ENCODE data around the gene ARMC6. TPM values are rescaled to one million over a fixed set of nuclear protein-coding genes. Genes with fewer than 3 reads are reported as not detected.

Gene ARMC6
- total and polyA plus RNA-seq, 4 donors = 23.9 to 38.3 (median 29.9) TPM

- no peak for TF ChIP-seq MAX (IDR thresholded peaks at IDR 0.05)
- no peak for TF ChIP-seq JUND (IDR thresholded peaks at IDR 0.05)
- TF ChIP-seq ZBTB33 (IDR thresholded peaks at IDR 0.05) = no peak
- 96% methylated on average over 8 of the region's 8 CpGs for whole genome bisulfite sequencing
- Histone ChIP-seq H3K9me3 (ENCODE audit: control insufficient read depth in 4 of 4, low read length in 3 of 4) (no peaks in the 10 kb centered on the region), H3K9ac (ENCODE audit: low read depth in 1 of 2, low read length in 2 of 2) (no peak overlapping the region), H3K27ac (ENCODE audit: low read depth in 1 of 2, low read length in 2 of 2) (no peak overlapping the region), H3K4me3 (ENCODE audit: low read depth in 1 of 3, low read length in 3 of 3) (no peak overlapping the region), H3K4me1 (ENCODE audit: control insufficient read depth in 4 of 4, insufficient read depth in 4 of 4, low read length in 3 of 4) (peaks cover 2 to 51% (median 34%) of the 10 kb centered on the region in 4 donors), H3K36me3 (ENCODE audit: control insufficient read depth in 4 of 4, insufficient read depth in 3 of 4, low read depth in 1 of 4, low read length in 3 of 4) (peaks cover 0 to 3% (median under 1%) of the 10 kb centered on the region in 4 donors), H3K27me3 (ENCODE audit: control insufficient read depth in 4 of 4, insufficient read depth in 4 of 4, low read length in 3 of 4) (no peaks in the 10 kb centered on the region)
- no peak for DNase-seq (ENCODE audit: low spot score)
Measured at GRCh38 chr19:19071897-19072296, 38.5 kb downstream of the ARMC6 start.

- WGBS = 60% methylated on average over 13 of the region's 13 CpGs
- no peak for TF ChIP-seq MAX (IDR thresholded peaks at IDR 0.05)
- TF ChIP-seq REST (IDR thresholded peaks at IDR 0.05) = no peak
- no peak for TF ChIP-seq FOXA2 (IDR thresholded peaks at IDR 0.05)
- Histone ChIP-seq H3K9ac (ENCODE audit: low read depth in 1 of 2, low read length in 2 of 2) (no peak overlapping the region), H3K27me3 (ENCODE audit: control insufficient read depth in 4 of 4, insufficient read depth in 4 of 4, low read length in 3 of 4) (no peaks in the 10 kb centered on the region), H3K4me1 (ENCODE audit: control insufficient read depth in 4 of 4, insufficient read depth in 4 of 4, low read length in 3 of 4) (peaks cover 0 to 39% (median 25%) of the 10 kb centered on the region in 4 donors), H3K27ac (ENCODE audit: low read depth in 1 of 2, low read length in 2 of 2) (peak overlapping the region in 1 of 2 donors; percentile 56), H3K9me3 (ENCODE audit: control insufficient read depth in 4 of 4, low read length in 3 of 4) (no peaks in the 10 kb centered on the region), H3K4me3 (ENCODE audit: low read depth in 1 of 3, low read length in 3 of 3) (no peak overlapping the region), H3K36me3 (ENCODE audit: control insufficient read depth in 4 of 4, insufficient read depth in 3 of 4, low read depth in 1 of 4, low read length in 3 of 4) (peaks cover 0 to 3% (median under 1%) of the 10 kb centered on the region in 4 donors)
- no peak for DNase-seq (ENCODE audit: low spot score)
Measured at GRCh38 chr19:19074196-19074882, 40.9 kb downstream of the ARMC6 start.

GRCh38 chr19:19075126-19075525 lies 41.7 kb downstream of the ARMC6 start:
- H3K4me3 ChIP-seq (ENCODE audit: low read depth in 1 of 3, low read length in 3 of 3) = no peak overlapping the region
- no peaks in the 10 kb centered on the region for H3K9me3 ChIP-seq (ENCODE audit: control insufficient read depth in 4 of 4, low read length in 3 of 4)
- H3K27me3 ChIP-seq (ENCODE audit: control insufficient read depth in 4 of 4, insufficient read depth in 4 of 4, low read length in 3 of 4) = no peaks in the 10 kb centered on the region
- peaks cover 0 to 43% (median 24%) of the 10 kb centered on the region in 4 donors for H3K4me1 ChIP-seq (ENCODE audit: control insufficient read depth in 4 of 4, insufficient read depth in 4 of 4, low read length in 3 of 4)
- WGBS = 93% methylated on average over 8 of the region's 8 CpGs
- no peak for DNase-seq (ENCODE audit: low spot score)
- H3K9ac ChIP-seq (ENCODE audit: low read depth in 1 of 2, low read length in 2 of 2) = no peak overlapping the region
- peak overlapping the region in 1 of 2 donors; percentile 12 for H3K27ac ChIP-seq (ENCODE audit: low read depth in 1 of 2, low read length in 2 of 2)
- peaks cover 0 to 3% (median under 1%) of the 10 kb centered on the region in 4 donors for H3K36me3 ChIP-seq (ENCODE audit: control insufficient read depth in 4 of 4, insufficient read depth in 3 of 4, low read depth in 1 of 4, low read length in 3 of 4)
- TF ChIP-seq FOXA2 (IDR thresholded peaks at IDR 0.05) = no peak
- no peak for TF ChIP-seq ZBTB33 (IDR thresholded peaks at IDR 0.05)
- TF ChIP-seq FOXA1 (IDR thresholded peaks at IDR 0.05) = no peak
- TF ChIP-seq TAF1 (conservative IDR thresholded peaks at IDR 0.05) = no peak
- no peak for TF ChIP-seq EGR1 (IDR thresholded peaks at IDR 0.05; ENCODE audit: low read depth in 2 of 2)
- TF ChIP-seq CTCF (IDR thresholded peaks at IDR 0.05; ENCODE audit: low read depth, low read length, missing input control) = no peak
- TF ChIP-seq SP1 (IDR thresholded peaks at IDR 0.05) = no peak
- TF ChIP-seq GABPA (IDR thresholded peaks at IDR 0.05 in 1 of 2, conservative IDR thresholded peaks at IDR 0.05 in 1 of 2) = no peak
- TF ChIP-seq REST (IDR thresholded peaks at IDR 0.05) = no peak
